Stimulated activated CD8-positive, alpha-beta memory T cell treated with anti-CD3 and anti-CD28 coated beads, Interleukin-7, amount 100 ng/mL, for 4 hours (primary cell): ENCODE results near the gene MYLK4.

ENCODE experiments used
- DNase-seq, 2 donors: peaks; one replicate each; pipeline ENCODE4 v3.0.0-alpha.2; 2020; ENCODE audit warnings: low read depth in 2 of 2

MYLK4 gene

GRCh38 chr6:2695454-2696095, 55.1 kb downstream of the MYLK4 start:
- no peak for DNase-seq

GRCh38 chr6:2693231-2693630, 57.5 kb downstream of the MYLK4 start:
- no peak for DNase-seq

GRCh38 chr6:2688401-2689064, 62.2 kb downstream of the MYLK4 start:
- no peak for DNase-seq

- DNase-seq = no peak
Observed at GRCh38 chr6:2687456-2687855, 63.3 kb downstream of the MYLK4 start.

GRCh38 chr6:2686515-2686914, 64.2 kb downstream of the MYLK4 start:
- DNase-seq = no peak

GRCh38 chr6:2684766-2685754, 65.7 kb downstream of the MYLK4 start:
- no peak for DNase-seq

GRCh38 chr6:2684103-2684749, 66.5 kb downstream of the MYLK4 start:
- DNase-seq = no peak

- no peak for DNase-seq
Observed at GRCh38 chr6:2680264-2680922, 70.3 kb downstream of the MYLK4 start.

- no peak for DNase-seq
Observed at GRCh38 chr6:2677080-2677593, 73.6 kb downstream of the MYLK4 start.

GRCh38 chr6:2676048-2676447, 74.7 kb downstream of the MYLK4 start:
- DNase-seq = no peak

GRCh38 chr6:2674857-2675256, 75.9 kb downstream of the MYLK4 start:
- no peak for DNase-seq

- DNase-seq = no peak
Observed at GRCh38 chr6:2669067-2669700, 81.5 kb downstream of the MYLK4 start.

GRCh38 chr6:2667617-2668016, 83.1 kb downstream of the MYLK4 start:
- no peak for DNase-seq

- no peak for DNase-seq
Observed at GRCh38 chr6:2666906-2667575, 83.7 kb downstream of the MYLK4 start.

- no peak for DNase-seq
Observed at GRCh38 chr6:2665146-2666070, 85.3 kb downstream of the MYLK4 start.

GRCh38 chr6:2663123-2663522, 87.6 kb downstream of the MYLK4 start:
- DNase-seq = no peak

- no peak for DNase-seq
Observed at GRCh38 chr6:2661651-2662050, 89.1 kb downstream of the MYLK4 start.

GRCh38 chr6:2659882-2660281, 90.8 kb downstream of the MYLK4 start:
- DNase-seq = no peak

GRCh38 chr6:2659381-2659780, 91.3 kb downstream of the MYLK4 start:
- no peak for DNase-seq
